GM19468 (cell line): Measurements from ENCODE around the gene MAP3K20.
"Not testable (repeated sequence)": the region's sequence is repeated elsewhere in the genome, so short reads cannot be mapped to it uniquely, and the experiment has no call there.

Experiments used
- ATAC-seq: cut with Tn5 transposase; IDR thresholded peaks from one replicate; pipeline ENCODE4 v1.9.1; 2021; ENCODE audit warnings: mild to moderate bottlenecking, moderate library complexity, moderate number of reproducible peaks; ENCODE audit not compliant: unreplicated experiment; ENCODE audit errors: extremely low read depth

Gene MAP3K20

DNA sequence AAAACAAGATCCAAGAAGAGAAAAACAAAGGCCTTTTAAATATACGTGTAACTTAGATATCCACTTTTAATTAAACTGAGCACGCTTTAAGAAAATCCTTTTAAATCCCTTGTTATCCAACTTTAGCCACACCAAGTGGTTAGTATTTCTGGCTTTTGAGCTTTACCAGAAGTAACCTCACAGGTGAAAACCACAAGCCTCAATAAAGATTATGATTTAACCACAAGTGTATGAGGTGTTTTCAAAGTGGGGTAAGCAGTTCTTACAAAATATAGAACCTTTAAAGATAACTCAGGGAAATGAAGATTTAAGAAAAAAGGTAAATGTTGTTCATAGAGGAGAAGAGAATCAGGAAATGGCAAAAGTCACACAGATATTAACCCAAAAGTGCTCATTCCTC, 220.6 kb downstream of the MAP3K20 start:
- no peak for ATAC-seq

DNA sequence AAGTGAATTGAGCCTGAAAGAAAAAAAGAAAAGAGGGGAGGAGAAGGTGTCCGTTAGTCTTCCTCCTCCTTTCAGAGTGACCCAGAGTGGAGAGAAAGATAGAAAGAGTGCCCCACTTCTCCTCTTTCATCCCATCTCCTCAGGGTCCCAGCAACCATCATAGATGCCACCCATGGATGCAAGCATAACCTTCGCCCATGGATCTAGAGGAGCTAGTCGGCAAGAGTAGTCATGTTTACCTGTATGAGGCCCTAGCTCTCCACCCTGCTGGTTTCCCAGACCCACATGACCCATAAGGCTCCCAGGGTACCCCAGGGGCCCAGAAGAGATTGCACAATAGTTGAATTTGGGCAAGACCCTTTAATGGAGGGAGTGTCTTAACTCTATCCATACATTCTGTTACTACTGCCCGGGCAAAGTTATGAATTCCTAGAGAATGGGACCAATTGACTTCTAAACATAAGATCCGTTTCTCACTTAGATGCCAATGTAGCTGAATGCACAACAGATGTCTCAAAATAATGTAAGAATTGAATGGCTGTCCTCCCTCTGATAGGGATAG, 223.0 kb downstream of the MAP3K20 start:
- ATAC-seq: no peak

GRCh38 chr2:173299764-173300163, 224.1 kb downstream of the MAP3K20 start:
- no peak for ATAC-seq

GRCh38 chr2:173300458-173300857, 224.8 kb downstream of the MAP3K20 start:
- no peak for ATAC-seq

- not testable (repeated sequence) for ATAC-seq
These were observed 225.9 kb downstream of the MAP3K20 start for GRCh38 chr2:173301549-173301948.

GRCh38 chr2:173305303-173305702, 229.7 kb downstream of the MAP3K20 start:
- ATAC-seq: no peak

- ATAC-seq: peak; percentile 63
These were observed 231.6 kb downstream of the MAP3K20 start for GRCh38 chr2:173307293-173307692.

DNA sequence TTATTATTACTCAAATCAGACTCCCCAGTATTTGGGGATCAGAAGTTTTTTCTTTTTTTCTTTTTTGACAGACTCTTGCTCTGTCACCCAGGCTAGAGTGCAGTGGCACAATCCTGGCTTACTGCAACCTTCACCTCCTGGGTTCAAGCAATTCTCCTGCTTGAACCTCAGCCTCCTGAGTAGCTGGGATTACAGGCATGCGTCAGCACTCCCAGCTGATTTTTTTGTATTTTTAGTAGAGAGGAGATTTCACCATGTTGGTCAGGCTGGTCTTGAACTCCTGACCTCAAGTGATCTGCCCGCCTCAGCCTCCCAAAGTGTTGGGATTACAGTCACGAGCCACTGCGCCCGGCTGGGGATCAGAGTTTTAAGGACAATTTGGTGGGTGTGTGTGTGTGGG, 233.7 kb downstream of the MAP3K20 start:
- not testable (repeated sequence) for ATAC-seq

- no peak for ATAC-seq
These were observed 236.4 kb downstream of the MAP3K20 start for GRCh38 chr2:173311844-173312606.
